ENCODE measurements around the gene MCF2L. TPM values are rescaled to one million over a fixed set of nuclear protein-coding genes. Genes with fewer than 3 reads are reported as not detected.

MCF2L gene
- total and polyA plus RNA-seq, 4 donors = 21.0 to 78.7 (median 35.9) TPM

GRCh38 chr13:113052206-113052605 is 83.2 kb downstream of the MCF2L start:
- no peaks in the 10 kb centered on the region for H3K9me3 ChIP-seq (ENCODE audit: control insufficient read depth in 4 of 4, insufficient read depth in 3 of 4, low read length in 3 of 4)
- DNase-seq (no peak), ATAC-seq (ENCODE audit: insufficient read depth, low FRiP score) (no peak)
- no peak overlapping the region for H3K27ac ChIP-seq (ENCODE audit: low read depth in 1 of 2, low read length in 1 of 2)
- H3K4me3 ChIP-seq = no peak overlapping the region
- H3K9ac ChIP-seq (ENCODE audit: insufficient read depth in 1 of 2, low read length in 2 of 2) = no peak overlapping the region
- WGBS, 2 donors = 85 to 86% methylated on average over 16 of the region's 16 CpGs
- peaks cover 0 to 12% (median 6%) of the 10 kb centered on the region in 3 donors for H3K27me3 ChIP-seq (ENCODE audit: control insufficient read depth in 3 of 3, insufficient read depth in 3 of 3, low read length in 2 of 3)
- peaks cover 0 to 5% (median 0%) of the 10 kb centered on the region in 5 donors for H3K4me1 ChIP-seq (ENCODE audit: control insufficient read depth in 5 of 5, insufficient read depth in 5 of 5, low read length in 5 of 5)
- H3K36me3 ChIP-seq (ENCODE audit: control insufficient read depth in 4 of 4, insufficient read depth in 4 of 4, low read length in 4 of 4) = peaks cover 0 to 6% (median 0%) of the 10 kb centered on the region in 4 donors
- TF ChIP-seq CTCF (IDR thresholded peaks at IDR 0.05; ENCODE audit: control extremely low read depth, extremely low read depth) = no peak

DNA sequence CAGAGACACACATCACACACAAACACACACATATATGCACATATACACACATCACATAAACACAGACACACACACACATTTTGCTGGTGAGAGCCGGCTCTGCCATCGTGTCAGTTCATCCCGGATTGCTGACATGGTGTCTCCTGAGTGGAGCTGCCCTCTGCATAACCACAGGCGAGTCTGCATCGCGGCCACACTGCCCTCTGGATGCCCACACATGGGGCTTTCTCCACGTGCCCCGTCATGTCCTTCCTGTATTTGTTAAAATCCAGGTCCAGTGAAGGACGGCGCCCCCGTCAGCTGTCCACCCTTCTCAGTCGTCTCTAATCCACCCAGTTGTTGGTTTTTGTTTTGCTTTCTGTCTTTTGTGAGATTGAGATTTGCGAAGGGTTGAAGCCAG is 84.0 kb downstream of the MCF2L start:
- no peak for ATAC-seq (ENCODE audit: insufficient read depth, low FRiP score)
- DNase-seq = no peak
- 70 to 84% methylated on average over 13 of the region's 13 CpGs for WGBS, 2 donors

DNA sequence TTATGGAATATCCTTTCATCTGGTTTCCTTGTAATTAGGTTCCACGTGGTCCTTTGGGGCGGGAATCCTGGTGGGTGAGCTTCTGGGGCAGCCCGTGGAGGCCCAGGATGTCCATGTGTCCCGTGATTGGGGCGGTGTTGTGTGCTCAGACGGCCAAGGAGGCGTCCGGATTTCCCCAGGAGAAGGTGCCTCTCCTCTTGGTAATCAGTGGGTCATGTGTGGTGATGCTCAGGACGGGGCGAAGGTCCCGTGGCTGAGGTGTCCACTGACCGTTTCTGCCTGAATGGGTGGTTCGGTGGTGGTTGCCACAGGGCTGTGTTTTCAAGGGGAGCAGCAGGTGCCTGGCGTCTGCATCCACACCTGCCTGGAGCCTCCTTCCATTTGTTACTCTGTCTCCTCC is 84.4 kb downstream of the MCF2L start:
- no peak overlapping the region for H3K4me3 ChIP-seq
- peaks cover 0 to 5% (median 0%) of the 10 kb centered on the region in 5 donors for H3K4me1 ChIP-seq (ENCODE audit: control insufficient read depth in 5 of 5, insufficient read depth in 5 of 5, low read length in 5 of 5)
- H3K27ac ChIP-seq (ENCODE audit: low read depth in 1 of 2, low read length in 1 of 2) = no peak overlapping the region
- WGBS, 2 donors = 80 to 88% methylated on average over 14 of the region's 14 CpGs
- H3K27me3 ChIP-seq (ENCODE audit: control insufficient read depth in 3 of 3, insufficient read depth in 3 of 3, low read length in 2 of 3) = peaks cover 0 to 12% (median 6%) of the 10 kb centered on the region in 3 donors
- H3K9me3 ChIP-seq (ENCODE audit: control insufficient read depth in 4 of 4, insufficient read depth in 3 of 4, low read length in 3 of 4) = peaks cover 0 to 4% (median 1%) of the 10 kb centered on the region in 4 donors
- H3K36me3 ChIP-seq (ENCODE audit: control insufficient read depth in 4 of 4, insufficient read depth in 4 of 4, low read length in 4 of 4) = peaks cover 0 to 4% (median 0%) of the 10 kb centered on the region in 4 donors
- TF ChIP-seq CTCF (IDR thresholded peaks at IDR 0.05; ENCODE audit: control extremely low read depth, extremely low read depth) = no peak
- ATAC-seq (ENCODE audit: insufficient read depth, low FRiP score) = no peak
- no peak for DNase-seq
- no peak overlapping the region for H3K9ac ChIP-seq (ENCODE audit: insufficient read depth in 1 of 2, low read length in 2 of 2)

More for the DNA sequence above, 84.0 kb downstream of the MCF2L start:
- Histone ChIP-seq H3K9me3 (ENCODE audit: control insufficient read depth in 4 of 4, insufficient read depth in 3 of 4, low read length in 3 of 4) (peaks cover 0 to 4% (median 0%) of the 10 kb centered on the region in 4 donors), H3K36me3 (ENCODE audit: control insufficient read depth in 4 of 4, insufficient read depth in 4 of 4, low read length in 4 of 4) (peaks cover 0 to 4% (median 0%) of the 10 kb centered on the region in 4 donors), H3K27me3 (ENCODE audit: control insufficient read depth in 3 of 3, insufficient read depth in 3 of 3, low read length in 2 of 3) (peaks cover 0 to 12% (median 6%) of the 10 kb centered on the region in 3 donors), H3K4me1 (ENCODE audit: control insufficient read depth in 5 of 5, insufficient read depth in 5 of 5, low read length in 5 of 5) (peaks cover 0 to 5% (median 0%) of the 10 kb centered on the region in 5 donors), H3K9ac (ENCODE audit: insufficient read depth in 1 of 2, low read length in 2 of 2) (no peak overlapping the region), H3K27ac (ENCODE audit: low read depth in 1 of 2, low read length in 1 of 2) (no peak overlapping the region), H3K4me3 (no peak overlapping the region)
- TF ChIP-seq CTCF (IDR thresholded peaks at IDR 0.05; ENCODE audit: control extremely low read depth, extremely low read depth) = no peak

All from lung (tissue), 12 donors.